H1 (cell line): ENCODE data around the gene COX10. TPM values are rescaled to one million over a fixed set of nuclear protein-coding genes. Genes with fewer than 3 reads are reported as not detected.

Source experiments
- CTCF ChIA-PET: fragments of 300-600 bp; sonication (Branson Sonifier 250); formaldehyde crosslinking; loops from one replicate; lab custom pipeline; 2021; ENCODE audit not compliant: partially characterized antibody; lab: Charles Lee
- POLR2A ChIA-PET: fragments of 300-600 bp; sonication (Branson Sonifier 250); formaldehyde crosslinking; loops from one replicate; lab custom pipeline; 2021; ENCODE audit warnings: inconsistent platforms; ENCODE audit not compliant: partially characterized antibody; lab: Charles Lee
- DNase-seq, 2 experiments: peaks; one replicate each; pipeline versions ENCODE4 v3.0.0 to v3.0.0-alpha.2; 2010 to 2022; ENCODE audit warnings: low spot score in 2 of 2, low read depth in 1 of 2, mixed read lengths in 1 of 2
- FAIRE-seq: peaks from 2 replicates; lab custom pipeline; 2011; peaks lifted over from hg19 to GRCh38; lab: Jason Lieb, UNC
- H2AFZ ChIP-seq: 2 replicates; pipeline ENCODE4 v1.8.1; 2012; ENCODE audit warnings: low read length, inconsistent platforms
- H2AK5ac ChIP-seq: 2 replicates; pipeline ENCODE4 v1.6.1; 2013; ENCODE audit warnings: low read depth, low read length
- H2BK120ac ChIP-seq: replicated peaks from 2 replicates; pipeline ENCODE3; 2013; ENCODE audit warnings: low read depth, low read length, inconsistent platforms
- H2BK12ac ChIP-seq: 2 replicates; pipeline ENCODE4 v1.6.1; 2013; ENCODE audit warnings: low read depth, low read length
- H2BK15ac ChIP-seq: 2 replicates; pipeline ENCODE4 v1.6.1; 2013; ENCODE audit warnings: low read length
- H2BK20ac ChIP-seq: 2 replicates; pipeline ENCODE4 v1.6.1; 2013; ENCODE audit warnings: low read length
- H2BK5ac ChIP-seq: 2 replicates; pipeline ENCODE4 v1.6.1; 2013; ENCODE audit warnings: low read depth, low read length
- H3K14ac ChIP-seq: 2 replicates; pipeline ENCODE4 v1.6.1; 2013; ENCODE audit warnings: inconsistent platforms; ENCODE audit not compliant: insufficient read length
- H3K18ac ChIP-seq: 2 replicates; pipeline ENCODE4 v1.6.1; 2013; ENCODE audit warnings: low read length; ENCODE audit errors: extremely low read depth
- H3K23ac ChIP-seq: 2 replicates; pipeline ENCODE4 v1.6.1; 2013; ENCODE audit warnings: inconsistent platforms; ENCODE audit not compliant: insufficient read length
- H3K23me2 ChIP-seq: 2 replicates; pipeline ENCODE4 v1.6.1; 2013; ENCODE audit warnings: low read depth, low read length
- H3K27ac ChIP-seq: 2 replicates; pipeline ENCODE4 v1.6.1; 2011; ENCODE audit warnings: low read depth, low read length, inconsistent platforms
- H3K27me3 ChIP-seq, 4 experiments: replicated peaks in 1 of 4; 1 replicate in 1 of 4; 2 replicates in 3 of 4; pipeline versions ENCODE4 v1.6.1 to v1.8.1; 2011 to 2013; ENCODE audit warnings: low read length in 3 of 4, mild to moderate bottlenecking in 3 of 4, inconsistent platforms in 2 of 4, mixed read lengths in 2 of 4, moderate library complexity in 1 of 4; ENCODE audit not compliant: control insufficient read depth in 3 of 4, insufficient read depth in 3 of 4; ENCODE audit errors: extremely low read depth in 1 of 4
- H3K36me3 ChIP-seq, 4 experiments: 2 replicates each; pipeline versions ENCODE4 v1.6.1 to v1.8.1; 2011 to 2013; ENCODE audit warnings: mild to moderate bottlenecking in 4 of 4, low read length in 3 of 4, moderate library complexity in 2 of 4, control low read depth in 1 of 4, inconsistent platforms in 1 of 4; ENCODE audit not compliant: insufficient read depth in 4 of 4, control insufficient read depth in 2 of 4
- H3K4ac ChIP-seq: replicated peaks from 2 replicates; pipeline ENCODE3; 2013; ENCODE audit warnings: low read length, low read depth, mixed read lengths, inconsistent platforms; ENCODE audit not compliant: insufficient read length
- H3K4me1 ChIP-seq, 4 experiments: replicated peaks in 1 of 4; 1 replicate in 1 of 4; 2 replicates in 3 of 4; pipeline versions ENCODE4 v1.6.1 to v1.8.1; 2011 to 2013; ENCODE audit warnings: low read length in 3 of 4, inconsistent platforms in 2 of 4, mixed read lengths in 1 of 4; ENCODE audit not compliant: insufficient read depth in 4 of 4, control insufficient read depth in 3 of 4
- H3K4me2 ChIP-seq, 2 experiments: 2 replicates each; pipeline versions ENCODE4 v1.6.1 to v1.8.1; 2011 to 2013; ENCODE audit warnings: low read depth in 2 of 2, low read length in 2 of 2, control low read depth in 1 of 2, inconsistent platforms in 1 of 2, mild to moderate bottlenecking in 1 of 2; ENCODE audit not compliant: insufficient read depth in 1 of 2
- H3K4me3 ChIP-seq, 4 experiments: fragments of 200-600, 300-600 bp in 1 of 4; sonication (generic), shearing (Covaris generic), sonication (Bioruptor Twin) in 1 of 4; 2 replicates each; pipeline versions ENCODE4 v1.5.1 to v1.8.1; 2011 to 2016; ENCODE audit warnings: low read length in 4 of 4, low read depth in 3 of 4, control low read depth in 2 of 4, inconsistent platforms in 2 of 4, mild to moderate bottlenecking in 2 of 4, mixed read lengths in 1 of 4, moderate library complexity in 1 of 4; ENCODE audit not compliant: insufficient read depth in 2 of 4; ENCODE audit errors: extremely low read depth in 1 of 4
- H3K56ac ChIP-seq: replicated peaks from 2 replicates; pipeline ENCODE3; 2013; ENCODE audit warnings: low read depth, mild to moderate bottlenecking, mixed read lengths, low read length, inconsistent platforms; ENCODE audit not compliant: insufficient read length
- H3K79me1 ChIP-seq: 2 replicates; pipeline ENCODE4 v1.6.1; 2013; ENCODE audit warnings: low read depth, low read length, control low read depth
- H3K79me2 ChIP-seq, 2 experiments: 2 replicates each; pipeline versions ENCODE4 v1.6.1 to v1.8.1; 2012 to 2013; ENCODE audit warnings: low read length in 2 of 2, mild to moderate bottlenecking in 2 of 2, inconsistent platforms in 1 of 2; ENCODE audit not compliant: insufficient read depth in 2 of 2, control insufficient read depth in 1 of 2
- H3K9ac ChIP-seq, 4 experiments: replicated peaks in 1 of 4; 1 replicate in 1 of 4; 2 replicates in 3 of 4; pipeline versions ENCODE4 v1.6.1 to v1.8.1; 2011 to 2013; ENCODE audit warnings: low read depth in 3 of 4, low read length in 3 of 4, control low read depth in 2 of 4, mild to moderate bottlenecking in 2 of 4, moderate library complexity in 2 of 4, inconsistent platforms in 1 of 4; ENCODE audit errors: extremely low read depth in 1 of 4
- H3K9me3 ChIP-seq, 2 experiments: 2 replicates each; pipeline versions ENCODE4 v1.6.1 to v1.8.1; 2012 to 2013; ENCODE audit warnings: mild to moderate bottlenecking in 2 of 2, moderate library complexity in 2 of 2, control low read depth in 1 of 2, inconsistent platforms in 1 of 2, low read depth in 1 of 2, low read length in 1 of 2, mixed read lengths in 1 of 2; ENCODE audit not compliant: insufficient read depth in 2 of 2
- H4K20me1 ChIP-seq, 2 experiments: replicated peaks in 1 of 2; 2 replicates each; pipeline versions ENCODE3 to v1.8.1; 2011 to 2013; ENCODE audit warnings: inconsistent platforms in 2 of 2, low read length in 2 of 2, mild to moderate bottlenecking in 1 of 2; ENCODE audit not compliant: insufficient read depth in 2 of 2, control insufficient read depth in 1 of 2
- H4K5ac ChIP-seq: 2 replicates; pipeline ENCODE4 v1.6.1; 2013; ENCODE audit warnings: low read length, low read depth, mixed read lengths, inconsistent platforms; ENCODE audit not compliant: insufficient read length
- H4K8ac ChIP-seq: 2 replicates; pipeline ENCODE4 v1.8.0; 2013; ENCODE audit warnings: mild to moderate bottlenecking, moderate library complexity, low read length, inconsistent platforms; ENCODE audit not compliant: insufficient read depth; ENCODE audit errors: extremely low read depth
- H4K91ac ChIP-seq: replicated peaks from 2 replicates; pipeline ENCODE3; 2013; ENCODE audit warnings: low read length, mixed read lengths, inconsistent platforms; ENCODE audit not compliant: insufficient read length
- CHD2 ChIP-seq: IDR thresholded peaks from 2 replicates; pipeline ENCODE4 v1.6.1; 2012; ENCODE audit warnings: low read length, improper control_type of control experiment
- KDM5A ChIP-seq: fragments of 200-600 bp; IDR thresholded peaks from 2 replicates; pipeline ENCODE4 v1.7.1; 2012; ENCODE audit warnings: mild to moderate bottlenecking, low read length, inconsistent platforms, mixed read lengths
- SIX5 ChIP-seq: IDR thresholded peaks from 2 replicates; pipeline ENCODE4 v1.6.1; 2011; ENCODE audit warnings: mild to moderate bottlenecking, low read depth, low read length
- WGBS, 2 experiments: shearing (Covaris generic) in 1 of 2; methylation state at CpG; one replicate each; pipeline versions ENCODE4 v1.1.6 to v1.1.7; 2013 to 2015; ENCODE audit warnings: low lambda C conversion rate in 2 of 2, mixed read lengths in 2 of 2, inconsistent platforms in 1 of 2, low coverage in 1 of 2, missing lambda C conversion rate in 1 of 2; ENCODE audit not compliant: insufficient replicate concordance in 2 of 2, insufficient coverage in 1 of 2, insufficient read length in 1 of 2; ENCODE audit errors: extremely low coverage in 1 of 2, missing lambda C conversion rate in 1 of 2; 5-methylcytosine and 5-hydroxymethylcytosine counted together
- polyA plus RNA-seq, 7 experiments: library from polyadenylated mRNA; depleted of rRNA in 3 of 7; stranded (reverse) in 5 of 7; unstranded in 2 of 7; fragments of >200 nt in 5 of 7; fragments of 200-250 nt in 2 of 7; gene quantifications; 1 replicate in 5 of 7; 2 replicates in 1 of 7; 4 replicates in 1 of 7; pipeline versions ENCODE4 v1.2.1 to v1.2.3, GENCODE V29; 2011 to 2013; ENCODE audit warnings: missing spikeins in 2 of 7, mixed read lengths in 2 of 7
- total RNA-seq: library from RNA; stranded (reverse); fragmentation: NEBNext Ultra II Directional; extraction: Animal tissue kit (Norgen Biotek cat#: 25700); gene quantifications from 2 replicates; pipeline ENCODE4 v1.2.1, GENCODE V29; 2021

COX10 gene
- total and polyA plus RNA-seq, 2 of the 8 experiments (the other 6 are each of a cell fraction or from before 2014, with no cell fraction given) = 18.0 to 23.0 TPM

- H2BK12ac ChIP-seq = no peak overlapping the region
- H3K79me1 ChIP-seq = no peaks in the 10 kb centered on the region
- CTCF ChIA-PET = interaction anchor here (1.4 kb wide), 1 partner anchor 122 kb away, joined by 3 read pairs; no protein-coding TSS in a partner anchor
- POLR2A ChIA-PET = no interaction called here
- no peak overlapping the region for H2BK15ac ChIP-seq
- H3K9ac ChIP-seq = no peak overlapping the region
- no peak overlapping the region for H2BK120ac ChIP-seq
- H3K14ac ChIP-seq = no peak overlapping the region
- H3K79me2 ChIP-seq = peaks cover 0 to 7% of the 10 kb centered on the region in 2 experiments; a peak in 2 of 4 replicates
- no peak overlapping the region for H3K27ac ChIP-seq
- H3K4me1 ChIP-seq = no peaks in the 10 kb centered on the region
- H3K9me3 ChIP-seq = no peaks in the 10 kb centered on the region
- no peak overlapping the region for H3K4ac ChIP-seq
- WGBS, 2 experiments = 59% methylated on average over 3 of the region's 3 CpGs; no CpG with 5 or more reads in 1 of the 2 experiments
- no peaks in the 10 kb centered on the region for H3K23me2 ChIP-seq
- H2BK5ac ChIP-seq = no peak overlapping the region
- H4K20me1 ChIP-seq = peaks cover 2 to 3% of the 10 kb centered on the region in 2 experiments
- no peak overlapping the region for H4K5ac ChIP-seq
- no peak for DNase-seq
- no peak overlapping the region for H3K4me2 ChIP-seq
- H2BK20ac ChIP-seq = no peak overlapping the region
- no peak overlapping the region for H2AFZ ChIP-seq
- H3K27me3 ChIP-seq = no peaks in the 10 kb centered on the region
- H4K91ac ChIP-seq = no peak overlapping the region
- H4K8ac ChIP-seq = no peak overlapping the region
- no peak overlapping the region for H3K18ac ChIP-seq
- H3K36me3 ChIP-seq = no peaks in the 10 kb centered on the region
- FAIRE-seq = no peak
- H2AK5ac ChIP-seq = no peak overlapping the region
- no peak overlapping the region for H3K4me3 ChIP-seq
- no peak overlapping the region for H3K56ac ChIP-seq
- no peak overlapping the region for H3K23ac ChIP-seq
- TF ChIP-seq KDM5A (no peak), CHD2 (no peak), SIX5 (no peak)
Observed at GRCh38 chr17:14104734-14105133, 35.4 kb downstream of the COX10 start.
